ENCODE results near the gene EIF4G3.
"Not testable (repeated sequence)": the region's sequence is repeated elsewhere in the genome, so short reads cannot be mapped to it uniquely, and the experiment has no call there.

Gene EIF4G3, protein sequence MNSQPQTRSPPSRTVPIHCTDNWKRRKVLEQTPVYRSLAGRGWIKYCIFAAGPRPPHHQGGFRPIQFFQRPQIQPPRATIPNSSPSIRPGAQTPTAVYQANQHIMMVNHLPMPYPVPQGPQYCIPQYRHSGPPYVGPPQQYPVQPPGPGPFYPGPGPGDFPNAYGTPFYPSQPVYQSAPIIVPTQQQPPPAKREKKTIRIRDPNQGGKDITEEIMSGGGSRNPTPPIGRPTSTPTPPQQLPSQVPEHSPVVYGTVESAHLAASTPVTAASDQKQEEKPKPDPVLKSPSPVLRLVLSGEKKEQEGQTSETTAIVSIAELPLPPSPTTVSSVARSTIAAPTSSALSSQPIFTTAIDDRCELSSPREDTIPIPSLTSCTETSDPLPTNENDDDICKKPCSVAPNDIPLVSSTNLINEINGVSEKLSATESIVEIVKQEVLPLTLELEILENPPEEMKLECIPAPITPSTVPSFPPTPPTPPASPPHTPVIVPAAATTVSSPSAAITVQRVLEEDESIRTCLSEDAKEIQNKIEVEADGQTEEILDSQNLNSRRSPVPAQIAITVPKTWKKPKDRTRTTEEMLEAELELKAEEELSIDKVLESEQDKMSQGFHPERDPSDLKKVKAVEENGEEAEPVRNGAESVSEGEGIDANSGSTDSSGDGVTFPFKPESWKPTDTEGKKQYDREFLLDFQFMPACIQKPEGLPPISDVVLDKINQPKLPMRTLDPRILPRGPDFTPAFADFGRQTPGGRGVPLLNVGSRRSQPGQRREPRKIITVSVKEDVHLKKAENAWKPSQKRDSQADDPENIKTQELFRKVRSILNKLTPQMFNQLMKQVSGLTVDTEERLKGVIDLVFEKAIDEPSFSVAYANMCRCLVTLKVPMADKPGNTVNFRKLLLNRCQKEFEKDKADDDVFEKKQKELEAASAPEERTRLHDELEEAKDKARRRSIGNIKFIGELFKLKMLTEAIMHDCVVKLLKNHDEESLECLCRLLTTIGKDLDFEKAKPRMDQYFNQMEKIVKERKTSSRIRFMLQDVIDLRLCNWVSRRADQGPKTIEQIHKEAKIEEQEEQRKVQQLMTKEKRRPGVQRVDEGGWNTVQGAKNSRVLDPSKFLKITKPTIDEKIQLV (N-terminal part only)

GRCh38 chr1:21176586-21177555 lies at the start of gene EIF4G3:
EIF4G3 (minus strand) TSS chr1:21176897; CDS start chr1:21002742, 174,155 bp downstream.
- DNase-seq: peak; percentile 98

GRCh38 chr1:21225065-21225464 lies 48.4 kb upstream of the EIF4G3 start:
- DNase-seq: no peak

- DNase-seq: no peak
Observed at GRCh38 chr1:21220815-21221214, 44.1 kb upstream of the EIF4G3 start.

- no peak for DNase-seq
Observed at GRCh38 chr1:21219674-21220073, 43.0 kb upstream of the EIF4G3 start.

GRCh38 chr1:21217812-21218596 lies 41.3 kb upstream of the EIF4G3 start:
- DNase-seq: no peak

- DNase-seq: peak; percentile 58
Observed at GRCh38 chr1:21216835-21217811, 40.4 kb upstream of the EIF4G3 start.

- DNase-seq: no peak
Observed at GRCh38 chr1:21212126-21212525, 35.4 kb upstream of the EIF4G3 start.

- DNase-seq: not testable (repeated sequence)
Observed at GRCh38 chr1:21208137-21208700, 31.5 kb upstream of the EIF4G3 start.

GRCh38 chr1:21206117-21206516 lies 29.4 kb upstream of the EIF4G3 start:
- no peak for DNase-seq

GRCh38 chr1:21205416-21205815 lies 28.7 kb upstream of the EIF4G3 start:
- DNase-seq: no peak

- no peak for DNase-seq
Observed at GRCh38 chr1:21201650-21202049, 25.0 kb upstream of the EIF4G3 start.

GRCh38 chr1:21201238-21201637 lies 24.5 kb upstream of the EIF4G3 start:
- DNase-seq: not testable (repeated sequence)

- DNase-seq: no peak
Observed at GRCh38 chr1:21200767-21201166, 24.1 kb upstream of the EIF4G3 start.

DNA sequence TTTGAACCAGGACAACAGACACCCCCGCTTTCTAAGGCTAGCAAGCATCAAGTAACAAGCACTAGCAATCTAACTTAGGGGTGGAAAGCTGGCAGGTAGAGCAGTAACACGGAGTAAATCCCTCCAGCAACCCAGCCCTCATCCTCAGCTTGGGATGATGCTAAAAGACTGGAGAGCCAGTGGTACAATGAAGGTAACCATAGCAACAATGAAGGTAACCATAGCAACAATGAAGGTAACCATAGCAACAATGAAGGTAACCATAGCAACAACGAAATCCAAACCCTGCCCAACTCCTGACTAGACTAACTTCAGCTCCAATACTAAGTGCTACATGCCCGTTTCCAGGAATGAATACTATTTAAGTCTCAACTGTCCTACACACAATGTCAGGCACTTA lies 22.2 kb upstream of the EIF4G3 start:
- DNase-seq: no peak

DNA sequence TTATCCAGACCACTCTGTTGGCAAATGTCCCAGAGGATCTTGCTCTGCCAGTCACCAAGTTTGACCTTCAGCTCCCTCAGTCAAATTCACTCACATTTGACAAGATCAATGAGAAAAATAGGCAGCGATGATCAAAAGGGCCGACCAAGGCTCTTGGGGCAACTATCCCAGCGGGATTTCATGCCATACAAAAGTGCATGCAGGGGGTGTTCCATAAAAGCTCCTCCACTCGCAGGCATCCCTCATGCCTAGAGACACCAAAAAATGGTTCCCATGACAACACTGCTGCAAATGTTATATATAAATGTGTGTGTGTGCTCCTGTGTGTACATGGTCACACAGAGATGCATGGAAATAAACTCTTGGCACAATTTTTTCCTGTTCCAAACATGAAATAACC lies 16.2 kb upstream of the EIF4G3 start:
- no peak for DNase-seq

DNA sequence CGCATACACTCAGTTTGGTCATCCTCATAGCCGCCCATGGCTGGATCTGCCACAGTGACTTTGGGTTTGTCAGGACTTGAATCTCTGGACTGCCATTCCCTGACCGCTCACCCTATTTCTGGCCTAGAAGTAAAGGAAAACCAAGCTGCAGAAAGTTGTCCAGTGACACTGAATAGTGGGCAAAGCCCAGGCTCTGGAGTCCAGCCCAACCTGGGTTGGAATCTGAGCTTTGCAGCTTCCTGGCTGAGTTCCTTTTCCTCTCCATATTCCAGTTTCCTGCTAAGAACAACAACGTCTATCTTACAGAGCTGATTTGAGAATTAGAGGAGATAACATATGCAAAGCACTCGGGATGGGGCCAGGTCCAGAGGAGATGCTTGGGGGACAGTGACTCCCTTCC lies 15.6 kb upstream of the EIF4G3 start:
- no peak for DNase-seq

GRCh38 chr1:21190771-21191170 lies 14.1 kb upstream of the EIF4G3 start:
- DNase-seq: not testable (repeated sequence)

DNA sequence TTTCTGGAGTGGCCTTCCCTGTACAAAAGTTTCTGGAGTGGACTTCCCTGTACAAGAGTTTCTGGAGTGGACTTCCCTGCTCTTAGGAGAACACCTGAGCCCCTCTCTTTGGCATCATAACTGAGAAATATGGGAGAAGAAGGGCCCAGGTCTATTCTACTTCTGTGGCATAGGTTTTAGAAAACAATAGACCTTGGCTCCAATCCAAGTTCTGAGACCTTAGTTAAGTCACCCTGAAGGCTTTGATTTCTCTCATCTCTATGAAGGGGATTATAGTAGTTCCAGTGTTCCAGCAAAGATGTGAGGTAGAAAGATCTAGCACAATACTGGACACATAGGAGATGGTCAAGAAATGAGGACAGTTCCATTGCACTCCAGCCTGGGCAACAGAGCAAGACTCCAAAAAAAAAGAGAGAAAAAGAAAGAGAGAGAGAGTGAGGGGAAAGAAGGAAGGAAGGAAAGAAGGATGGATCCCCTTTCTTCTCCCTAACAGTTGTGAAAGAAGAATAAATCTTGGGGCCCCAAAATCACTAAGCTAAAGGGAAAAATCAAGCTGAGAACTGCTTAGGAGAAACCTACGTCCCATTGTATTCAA lies 13.3 kb upstream of the EIF4G3 start:
- DNase-seq: no peak

GRCh38 chr1:21189421-21189820 lies 12.7 kb upstream of the EIF4G3 start:
- no peak for DNase-seq

Measured in stimulated activated naive CD4-positive, alpha-beta T cell treated with Interleukin-2 at 50 U/mL for 16 hours (primary cell).